Stimulated activated CD4-positive, alpha-beta T cell treated with anti-CD3 and anti-CD28 coated beads, Interleukin-2, amount 100 ng/mL, for 48 hours (primary cell): Measurements from ENCODE around the gene INTS3.
A peak's percentile ranks its signal among the peaks of the same experiment; 100 is the strongest.

Source experiments
- DNase-seq, 2 donors: peaks; one replicate each; pipeline ENCODE4 v3.0.0-alpha.2; 2020

INTS3 gene

GRCh38 chr1:153799016-153799415, 71.2 kb downstream of the INTS3 start:
- no peak for DNase-seq

- DNase-seq = no peak
Measured at GRCh38 chr1:153799566-153800465, 72.0 kb downstream of the INTS3 start.

GRCh38 chr1:153800516-153800915, 72.7 kb downstream of the INTS3 start:
- no peak for DNase-seq

- DNase-seq = no peak
Measured at GRCh38 chr1:153801028-153801625, 73.3 kb downstream of the INTS3 start.

- no peak for DNase-seq
Measured at GRCh38 chr1:153801786-153802697, 74.2 kb downstream of the INTS3 start.

- DNase-seq = no peak
Measured at GRCh38 chr1:153803470-153804056, 75.7 kb downstream of the INTS3 start.

- no peak for DNase-seq
Measured at GRCh38 chr1:153804112-153804511, 76.3 kb downstream of the INTS3 start.

- peak; percentile 57 to 61 for DNase-seq
Measured at GRCh38 chr1:153805042-153805745, 77.3 kb downstream of the INTS3 start.

- DNase-seq = no peak
Measured at GRCh38 chr1:153805886-153806719, 78.3 kb downstream of the INTS3 start.

- DNase-seq = no peak
Measured at GRCh38 chr1:153816283-153816889, 88.5 kb downstream of the INTS3 start.

- DNase-seq = no peak
Measured at GRCh38 chr1:153818876-153819275, 91.0 kb downstream of the INTS3 start.
